Activated naive CD4-positive, alpha-beta T cell treated with anti-CD3 and anti-CD28 coated beads, Interleukin-2, amount 10 ng/mL, durations not matched to agents 5 hours and 36 hours (primary cell): Measurements from ENCODE around the gene GALNT6. TPM values are rescaled to one million over a fixed set of nuclear protein-coding genes. Genes with fewer than 3 reads are reported as not detected.

Experiments used
- total RNA-seq, 2 experiments: library from RNA; stranded (reverse); gene quantifications; one replicate each; pipeline ENCODE4 v1.2.3, GENCODE V29; 2021

GALNT6 gene
- 10 to 100 TPM; 15.4 to 16.3 TPM for total RNA-seq

GRCh38 chr12:51391283-51392123 lies at the start of gene GALNT6:
Gene GALNT6, minus strand, starts transcription at chr12:51391406. Its CDS starts 11,625 bp downstream, at chr12:51379781.

GRCh38 chr12:51424662-51425539 lies 33.7 kb upstream of the GALNT6 start, which contains the start of gene SLC4A8:
Gene SLC4A8, plus strand, starts transcription at chr12:51424831. Its CDS starts 157 bp downstream, at chr12:51424988.

GRCh38 chr12:51346581-51346980 lies 44.6 kb downstream of the GALNT6 start, which contains the start of gene CELA1:
Gene CELA1, minus strand, starts transcription at chr12:51346679. Its CDS starts 41 bp downstream, at chr12:51346638.

GRCh38 chr12:51323966-51324895 lies 67.0 kb downstream of the GALNT6 start, which contains the start of gene BIN2:
Gene BIN2, minus strand, starts transcription at chr12:51324174. Its CDS starts 72 bp downstream, at chr12:51324102.

Other genes with a start within 250 kb of the GALNT6 start
- 10 to 100 TPM; 33.6 to 37.9 TPM for gene TFCP2, start 218.3 kb downstream of the GALNT6 start, total RNA-seq
- gene POU6F1, start 173.3 kb downstream of the GALNT6 start, total RNA-seq, result 1 to 10 TPM; 3.7 to 5.8 TPM
- 100 to 1,000 TPM; 232 to 242 TPM for gene DAZAP2, start 152.6 kb downstream of the GALNT6 start, total RNA-seq
- gene SMAGP, start 121.0 kb downstream of the GALNT6 start, total RNA-seq, result 1 to 10 TPM; 2.6 to 3.1 TPM
- gene BIN2, start 67.2 kb downstream of the GALNT6 start, total RNA-seq, result 100 to 1,000 TPM; 240 to 248 TPM
- under 1 TPM; 0.23 to 0.51 TPM for gene CELA1, start 44.7 kb downstream of the GALNT6 start, total RNA-seq
- 10 to 100 TPM in 1 of 2 experiments, 1 to 10 TPM in 1; 9.2 to 11.4 TPM for gene SLC4A8, start 33.4 kb upstream of the GALNT6 start, total RNA-seq
- under 1 TPM; 0.43 to 0.91 TPM for gene SCN8A, start 199.8 kb upstream of the GALNT6 start, total RNA-seq